PC-9 (cell line): Measurements from ENCODE around the gene PANX2. TPM values are rescaled to one million over a fixed set of nuclear protein-coding genes. Genes with fewer than 3 reads are reported as not detected.
"Not testable (repeated sequence)": the region's sequence is repeated elsewhere in the genome, so short reads cannot be mapped to it uniquely, and the experiment has no call there.

Source experiments
- BruUV-seq: library from RNA; stranded (reverse); fragments of 400-500 nt; replicated peaks from 2 replicates; lab custom pipeline; 2021; lab: Mats Ljungman, UMichigan
- CTCF ChIA-PET: fragments of 300-600 bp; sonication (Branson Sonifier 250); formaldehyde crosslinking; loops from one replicate; lab custom pipeline; 2022; ENCODE audit warnings: antibody characterized with exemption; lab: Charles Lee
- POLR2A ChIA-PET: fragments of 300-600 bp; sonication (Branson Sonifier 250); formaldehyde crosslinking; loops from one replicate; lab custom pipeline; 2022; ENCODE audit warnings: antibody characterized with exemption; ENCODE audit not compliant: unreplicated experiment; lab: Charles Lee
- DNase-seq, 2 experiments: peaks; one replicate each; pipeline versions ENCODE4 v3.0.0 to v3.0.0-alpha.2; 2015 to 2022; ENCODE audit warnings: mixed read lengths in 1 of 2
- H2AFZ ChIP-seq: fragments of 200-600 bp; sonication (generic); 2 replicates; pipeline ENCODE4 v1.8.1; 2017; ENCODE audit warnings: antibody characterized with exemption
- H3F3A ChIP-seq: fragments of 200-600 bp; sonication (generic); 2 replicates; pipeline ENCODE4 v1.8.1; 2017; ENCODE audit warnings: antibody characterized with exemption, mild to moderate bottlenecking, low read depth; ENCODE audit not compliant: insufficient read depth
- H3K27ac ChIP-seq: fragments of 200-600 bp; sonication (generic); 2 replicates; pipeline ENCODE4 v1.6.1; 2016; ENCODE audit warnings: mixed run types
- H3K27me3 ChIP-seq: fragments of 200-600 bp; sonication (generic); 2 replicates; pipeline ENCODE4 v1.6.1; 2016; ENCODE audit warnings: low read depth, mixed run types; ENCODE audit not compliant: insufficient read depth
- H3K36me3 ChIP-seq: fragments of 200-600 bp; sonication (generic); 2 replicates; pipeline ENCODE4 v1.6.1; 2016; ENCODE audit warnings: low read depth, mixed run types
- H3K4me1 ChIP-seq: fragments of 200-600 bp; sonication (generic); replicated peaks from 2 replicates; pipeline ENCODE4 v1.6.1; 2016; ENCODE audit warnings: mixed run types; ENCODE audit not compliant: insufficient read depth
- H3K4me2 ChIP-seq: fragments of 200-600 bp; sonication (generic); 2 replicates; pipeline ENCODE4 v1.6.1; 2017; ENCODE audit warnings: mixed run types
- H3K4me3 ChIP-seq: fragments of 200-600 bp; sonication (generic); 2 replicates; pipeline ENCODE4 v1.6.1; 2016; ENCODE audit warnings: mixed run types
- H3K79me2 ChIP-seq: fragments of 200-600 bp; sonication (generic); 2 replicates; pipeline ENCODE4 v1.6.1; 2017; ENCODE audit warnings: low read depth, mixed run types
- H3K9me2 ChIP-seq: fragments of 200-600 bp; sonication (generic); 2 replicates; pipeline ENCODE4 v1.8.1; 2017; ENCODE audit warnings: mild to moderate bottlenecking; ENCODE audit not compliant: insufficient read depth
- H3K9me3 ChIP-seq: fragments of 200-600 bp; sonication (generic); 2 replicates; pipeline ENCODE4 v1.8.1; 2016; ENCODE audit warnings: low read depth; ENCODE audit not compliant: insufficient read depth
- H4K20me1 ChIP-seq: fragments of 200-600 bp; sonication (generic); 2 replicates; pipeline ENCODE4 v1.8.1; 2017; ENCODE audit not compliant: insufficient read depth
- CTCF ChIP-seq: fragments of 200-600 bp; sonication (generic); conservative IDR thresholded peaks from 2 replicates; pipeline ENCODE4 v1.6.1; 2017; ENCODE audit warnings: mixed run types, antibody characterized with exemption, mild to moderate bottlenecking, moderate library complexity
- EZH2 ChIP-seq: fragments of 200-600 bp; sonication (generic); IDR thresholded peaks from 2 replicates; pipeline ENCODE4 v1.8.0; 2017; ENCODE audit warnings: antibody characterized with exemption, low read depth
- intact Hi-C: fragments of 100-400 bp; cut with micrococcal nuclease; formaldehyde crosslinking; loops from one replicate; pipeline ENCODE4 v1.10.0; 2022; ENCODE audit not compliant: unreplicated experiment
- total RNA-seq: library from RNA; stranded (reverse); gene quantifications from 2 replicates; pipeline ENCODE4 v1.2.3, GENCODE V29; 2021

PANX2 gene
- total RNA-seq, 1 experiment from 2014 or later = 51.7 TPM

GRCh38 chr22:50144005-50144614 lies 26.4 kb upstream of the PANX2 start:
- H3K4me2 ChIP-seq = no peak overlapping the region
- no peak for DNase-seq
- intact Hi-C loops = loop anchor here (10.0 kb wide), 1 partner anchor 109 kb away; no protein-coding TSS in a partner anchor
- H3F3A ChIP-seq = peaks cover 11% of the 10 kb centered on the region
- H3K79me2 ChIP-seq = no peaks in the 10 kb centered on the region
- POLR2A ChIA-PET = no interaction called here
- no peaks in the 10 kb centered on the region; the same call in 1 of the 2 replicates for H3K27me3 ChIP-seq
- no peak overlapping the region for H3K4me3 ChIP-seq
- no peak overlapping the region for H3K27ac ChIP-seq
- no peaks in the 10 kb centered on the region for H4K20me1 ChIP-seq
- no peak overlapping the region for H2AFZ ChIP-seq
- TF ChIP-seq CTCF (no peak), EZH2 (no peak)
- H3K9me2 ChIP-seq = no peaks in the 10 kb centered on the region
- no peaks in the 10 kb centered on the region for H3K9me3 ChIP-seq
- CTCF ChIA-PET = interaction anchor here (0.6 to 0.7 kb wide), 2 partner anchors 38 to 191 kb away, joined by 3 to 5 read pairs; no protein-coding TSS in a partner anchor
- no TSS peak for BruUV-seq
- H3K36me3 ChIP-seq = no peaks in the 10 kb centered on the region
- no peaks in the 10 kb centered on the region for H3K4me1 ChIP-seq

- TF ChIP-seq CTCF (no peak), EZH2 (no peak)
- Histone ChIP-seq H3K4me1 (no peaks in the 10 kb centered on the region), H3K4me2 (no peak overlapping the region), H3K9me2 (no peaks in the 10 kb centered on the region), H3K9me3 (no peaks in the 10 kb centered on the region), H3K4me3 (no peak overlapping the region), H2AFZ (no peak overlapping the region), H3K36me3 (no peaks in the 10 kb centered on the region), H3K27ac (no peak overlapping the region), H3K27me3 (no peaks in the 10 kb centered on the region; the same call in 1 of the 2 replicates), H3F3A (peaks cover 11% of the 10 kb centered on the region), H4K20me1 (no peaks in the 10 kb centered on the region), H3K79me2 (no peaks in the 10 kb centered on the region)
- ChIA-PET CTCF (no interaction called here), POLR2A (no interaction called here)
- no peak for DNase-seq
- no TSS peak for BruUV-seq
- intact Hi-C loops = loop anchor here (5.0 to 10.0 kb wide), 2 partner anchors 111 to 379 kb away; no protein-coding TSS in a partner anchor
Measured at GRCh38 chr22:50145721-50146438, 24.7 kb upstream of the PANX2 start.

DNA sequence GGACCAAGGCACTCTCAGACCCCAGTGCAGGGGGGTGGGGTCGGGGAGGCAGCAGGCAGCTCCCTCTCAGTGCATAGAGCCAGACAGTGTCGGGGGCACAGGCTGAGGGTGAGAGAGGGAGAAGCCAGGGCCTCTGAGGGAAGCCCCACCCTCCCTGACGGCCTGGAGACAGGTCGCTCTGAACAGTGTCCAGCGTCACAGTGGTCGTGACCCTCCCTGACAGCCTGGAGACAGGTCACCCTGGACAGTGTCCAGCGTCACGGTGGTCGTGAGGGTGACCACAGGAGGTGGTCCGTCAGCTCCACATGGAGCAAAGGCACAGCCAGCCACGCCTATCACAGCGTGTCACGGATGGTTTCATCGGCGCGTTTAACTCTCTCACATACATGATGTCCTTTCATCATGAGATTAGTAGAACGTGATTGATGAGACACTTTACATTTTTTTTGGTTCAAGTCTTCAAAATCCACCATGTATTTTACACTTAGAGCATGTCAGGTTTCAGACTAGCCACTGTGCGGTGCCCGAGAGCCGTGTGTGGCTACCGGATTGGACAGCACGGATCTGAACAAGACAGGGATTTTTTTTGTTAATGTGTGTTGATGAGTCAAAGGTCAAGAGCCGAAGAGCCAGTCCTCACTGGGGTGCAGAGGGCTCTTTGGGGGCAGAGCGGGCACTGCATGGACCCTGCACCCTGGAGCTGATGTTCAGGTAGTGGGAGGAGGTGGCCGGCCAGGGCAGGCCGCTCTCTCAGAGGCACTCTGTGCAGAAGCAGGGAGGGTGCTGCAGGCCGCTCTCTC lies 23.9 kb upstream of the PANX2 start:
- no TSS peak for BruUV-seq
- TF ChIP-seq EZH2 (no peak), CTCF (peak; percentile 90)
- H3F3A ChIP-seq = peaks cover 11% of the 10 kb centered on the region
- CTCF ChIA-PET = no interaction called here
- H3K4me1 ChIP-seq = no peaks in the 10 kb centered on the region
- no peak overlapping the region for H2AFZ ChIP-seq
- no peaks in the 10 kb centered on the region; the same call in 1 of the 2 replicates for H3K27me3 ChIP-seq
- DNase-seq = peak; percentile 58 to 73
- no peak overlapping the region for H3K27ac ChIP-seq
- POLR2A ChIA-PET = no interaction called here
- H3K79me2 ChIP-seq = no peaks in the 10 kb centered on the region
- intact Hi-C loops = loop anchor here (5.0 to 10.0 kb wide), 2 partner anchors 112 to 379 kb away; no protein-coding TSS in a partner anchor
- H3K4me3 ChIP-seq = no peak overlapping the region
- no peaks in the 10 kb centered on the region for H3K9me3 ChIP-seq
- no peaks in the 10 kb centered on the region for H4K20me1 ChIP-seq
- H3K4me2 ChIP-seq = no peak overlapping the region
- H3K9me2 ChIP-seq = no peaks in the 10 kb centered on the region
- no peaks in the 10 kb centered on the region for H3K36me3 ChIP-seq

DNA sequence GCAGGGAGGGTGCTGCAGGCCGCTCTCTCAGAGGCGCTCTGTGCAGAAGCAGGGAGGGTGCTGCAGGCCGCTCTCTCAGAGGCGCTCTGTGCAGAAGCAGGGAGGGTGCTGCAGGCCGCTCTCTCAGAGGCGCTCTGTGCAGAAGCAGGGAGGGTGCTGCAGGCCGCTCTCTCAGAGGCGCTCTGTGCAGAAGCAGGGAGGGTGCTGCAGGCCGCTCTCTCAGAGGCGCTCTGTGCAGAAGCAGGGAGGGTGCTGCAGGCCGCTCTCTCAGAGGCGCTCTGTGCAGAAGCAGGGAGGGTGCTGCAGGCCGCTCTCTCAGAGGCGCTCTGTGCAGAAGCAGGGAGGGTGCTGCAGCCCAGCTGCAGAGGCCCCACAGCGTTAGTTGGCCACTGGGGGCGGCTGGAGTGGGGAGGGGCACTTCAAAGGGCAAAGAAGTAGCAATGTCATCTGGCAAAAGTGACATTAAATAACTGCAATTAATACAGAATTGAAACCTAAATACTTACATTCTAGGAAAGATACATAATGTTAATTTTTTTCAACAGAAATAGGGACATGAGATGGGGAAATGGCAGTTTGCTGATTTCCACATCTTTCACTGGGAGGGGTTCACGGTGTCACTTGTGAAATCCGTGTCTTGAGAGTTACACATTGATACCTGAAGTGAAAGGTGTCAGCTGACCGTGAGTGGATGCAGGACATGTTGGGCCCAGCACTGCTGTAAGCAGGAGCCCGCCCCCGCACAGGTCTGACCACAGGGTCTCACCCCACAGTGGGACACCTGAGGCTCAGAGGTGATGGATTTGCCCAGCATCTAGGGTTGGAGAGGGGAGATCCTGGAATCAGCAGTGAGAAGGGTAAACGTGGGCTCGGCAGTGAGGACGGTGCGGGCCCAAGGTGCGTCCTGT lies 23.0 kb upstream of the PANX2 start:
- H3F3A ChIP-seq = peaks cover 11% of the 10 kb centered on the region
- H3K9me3 ChIP-seq, H3K79me2 ChIP-seq, H3K27ac ChIP-seq, H3K4me3 ChIP-seq, H3K9me2 ChIP-seq, H3K27me3 ChIP-seq, BruUV-seq, DNase-seq, H3K4me2 ChIP-seq, H4K20me1 ChIP-seq, H3K4me1 ChIP-seq, POLR2A ChIA-PET, H2AFZ ChIP-seq, H3K36me3 ChIP-seq: not testable (repeated sequence)
- intact Hi-C loops = loop anchor here (2.0 to 10.0 kb wide), 3 partner anchors 53 to 380 kb away; partner anchors contain the start of gene SELENOO
- CTCF ChIA-PET = interaction anchor here (0.7 kb wide), 2 partner anchors 68 to 96 kb away, joined by 3 to 4 read pairs; no protein-coding TSS in a partner anchor
